HG02943 (cell line): ENCODE measurements around the gene PDXK.
A peak's percentile ranks its signal among the peaks of the same experiment; 100 is the strongest.

ENCODE experiments used
- ATAC-seq: cut with Tn5 transposase; IDR thresholded peaks from one replicate; pipeline ENCODE4 v1.9.1; 2021; ENCODE audit warnings: mild to moderate bottlenecking, low read depth, moderate library complexity; ENCODE audit not compliant: unreplicated experiment

The PDXK gene

DNA sequence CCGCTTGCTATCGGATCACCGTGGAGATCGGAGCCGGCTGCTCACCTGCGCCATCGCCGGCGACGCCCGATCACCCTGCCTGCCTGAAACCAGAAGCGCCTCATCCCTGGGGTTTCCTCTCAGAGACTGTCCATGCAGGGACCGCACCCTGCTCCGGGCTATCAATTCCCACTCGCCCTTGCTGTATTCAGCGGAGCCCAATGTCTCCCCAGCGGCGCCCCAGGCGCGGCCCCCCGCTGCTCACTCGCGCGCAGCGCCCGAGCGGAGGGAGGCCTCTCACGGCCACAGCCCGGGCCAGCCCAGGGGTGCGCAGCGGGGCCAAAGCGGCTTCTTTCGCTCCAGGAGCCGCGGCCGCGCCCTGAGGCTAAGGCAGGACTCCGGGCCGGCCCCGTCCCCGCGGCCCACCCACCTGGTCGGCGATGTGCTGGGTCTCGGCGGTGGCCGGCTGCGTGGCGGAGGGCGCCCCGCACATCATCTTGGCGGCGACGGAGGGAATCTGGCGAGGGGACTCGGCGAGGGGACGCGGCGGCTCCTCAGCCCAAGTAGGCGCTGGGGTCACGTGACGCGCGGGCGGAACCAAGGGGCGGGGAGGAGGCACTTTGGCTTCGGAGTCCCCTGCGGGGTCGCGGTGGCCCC lies 57.0 kb downstream of the PDXK start, which contains the start of gene CSTB:
Gene CSTB, minus strand, starts transcription at position 514 of the 636 bp plus-strand sequence. Its CDS starts 39 bp downstream, at position 475.
- peak; percentile 58 for ATAC-seq

DNA sequence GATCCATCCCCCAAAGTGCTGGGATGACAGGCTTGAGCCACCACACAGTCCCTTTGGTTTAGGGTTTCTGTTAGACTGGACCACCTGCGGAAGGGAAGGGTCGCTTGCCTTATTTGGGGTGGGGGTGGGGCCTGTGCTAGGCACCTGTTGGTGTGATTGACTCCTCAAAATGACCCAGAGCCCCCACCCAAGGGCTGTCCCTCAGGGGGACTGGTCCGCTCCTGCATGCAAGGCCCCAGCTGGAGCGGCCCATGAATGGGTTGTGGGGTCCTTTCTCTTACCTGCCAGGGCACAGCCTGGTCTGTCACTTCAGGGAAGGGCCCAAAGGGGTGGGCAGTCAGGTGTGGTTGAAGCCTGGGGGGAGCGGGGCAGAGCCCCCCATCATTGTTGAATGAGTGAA lies 59.0 kb downstream of the PDXK start:
- ATAC-seq, result no peak

DNA sequence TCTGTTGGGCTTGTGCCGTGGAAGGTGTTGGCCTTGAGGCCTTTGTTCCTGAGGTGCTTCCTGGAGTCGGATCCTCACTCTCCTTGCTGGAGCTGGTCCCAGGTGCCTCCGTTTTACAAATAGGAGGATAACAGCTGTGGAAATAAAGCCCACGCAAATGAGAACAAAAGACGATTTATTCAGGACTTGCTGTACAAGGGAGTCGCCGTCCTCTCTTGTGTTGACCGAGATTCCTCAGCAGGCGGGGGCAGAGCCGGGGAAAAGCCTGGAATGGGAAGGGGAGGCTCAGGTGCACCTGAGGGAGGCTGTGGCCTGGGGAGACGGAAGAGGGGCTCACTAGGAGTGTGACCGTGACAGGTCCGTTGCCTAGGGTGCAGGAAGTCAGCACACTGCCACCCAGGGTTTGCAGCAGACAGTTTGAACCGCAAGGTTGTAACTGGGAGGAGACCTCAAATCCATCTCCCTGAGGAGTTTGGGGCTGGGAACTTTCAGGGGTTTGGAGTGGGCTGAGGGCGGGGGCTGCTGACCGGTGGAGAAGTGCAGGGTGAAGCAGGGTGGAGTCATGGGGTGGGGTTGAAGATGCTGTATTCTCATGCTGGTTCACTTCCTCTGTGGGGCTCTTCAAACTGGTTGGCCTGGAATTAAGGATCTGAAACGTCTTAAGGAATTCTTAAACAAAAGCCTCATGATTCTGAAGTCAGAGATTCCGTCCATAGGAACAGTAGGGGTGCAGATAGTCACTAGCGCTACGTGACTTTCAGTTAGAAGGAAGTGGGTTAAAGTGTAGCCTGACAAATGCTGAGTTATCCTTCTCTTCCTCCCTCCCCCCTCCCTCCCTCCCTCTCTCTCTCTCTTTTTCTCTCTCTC lies 59.8 kb downstream of the PDXK start:
- no peak for ATAC-seq

DNA sequence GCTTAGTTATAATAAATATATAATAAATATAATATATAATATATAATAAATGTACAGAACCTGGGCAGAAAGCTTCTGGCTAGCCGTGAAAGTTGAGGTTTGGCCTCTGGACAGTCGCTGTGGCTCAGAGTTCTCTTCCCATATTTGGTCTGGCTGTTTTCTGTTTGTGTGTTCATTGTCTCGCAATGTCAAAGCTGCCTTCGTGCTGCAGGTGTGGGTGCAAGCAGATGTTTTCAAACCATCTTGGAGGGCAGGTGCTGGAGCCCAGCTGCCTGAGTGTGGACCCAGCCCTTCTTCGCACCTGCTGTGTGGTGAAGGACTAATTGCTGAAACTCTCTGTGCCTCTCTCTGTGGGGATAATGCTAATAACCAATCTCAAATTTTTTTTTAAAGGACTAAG lies 60.7 kb downstream of the PDXK start:
- no peak for ATAC-seq

DNA sequence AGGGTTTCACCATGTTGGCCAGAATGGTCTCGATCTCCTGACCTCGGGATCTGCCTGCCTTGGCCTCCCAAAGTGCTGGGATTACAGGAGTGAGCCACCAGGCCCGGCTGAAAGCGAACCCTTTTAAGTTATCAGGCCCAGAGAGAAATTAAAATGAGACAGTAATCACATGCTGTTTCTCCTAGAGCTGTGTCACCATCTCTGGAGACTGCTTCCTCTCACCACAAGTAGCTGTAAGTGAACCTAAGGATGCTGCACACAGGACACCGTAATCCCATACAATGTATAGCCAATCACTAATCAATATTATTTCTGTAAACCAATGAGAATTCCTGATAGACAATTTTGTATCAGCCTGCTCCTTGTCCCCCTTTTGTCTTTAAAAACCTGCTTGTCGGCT lies 62.9 kb downstream of the PDXK start:
- ATAC-seq, result no peak

DNA sequence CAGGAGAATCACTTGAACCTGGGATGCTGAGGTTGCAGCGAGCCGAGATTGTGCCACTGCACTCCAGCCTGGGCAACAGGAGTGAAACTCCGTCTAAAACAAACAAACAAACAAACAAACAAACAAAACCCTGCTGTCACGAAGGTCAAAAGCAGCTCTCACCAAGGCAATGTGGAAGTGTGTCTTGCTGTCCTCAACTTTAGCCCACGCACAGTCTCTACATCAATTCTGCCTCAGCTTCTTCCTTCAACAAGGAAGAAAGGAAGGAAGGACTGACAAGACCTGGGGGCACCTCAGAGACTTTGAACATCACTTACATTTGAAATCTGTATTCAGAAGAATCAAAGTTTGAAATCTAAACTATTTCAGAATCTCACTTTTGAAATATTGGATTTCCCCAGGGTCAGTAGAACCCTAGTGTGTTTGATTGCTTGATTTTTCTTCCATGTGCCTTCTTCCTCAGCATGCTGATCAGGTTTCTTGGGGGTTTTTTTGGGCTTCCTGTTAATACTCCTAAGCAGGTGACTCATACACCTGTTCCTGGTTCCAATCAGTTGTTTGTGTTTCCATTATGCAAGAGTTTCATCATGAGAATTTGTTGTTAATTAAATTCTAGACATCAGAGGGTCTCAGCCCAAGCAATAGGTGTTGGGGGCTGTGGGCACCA lies 63.6 kb downstream of the PDXK start:
- no peak for ATAC-seq

DNA sequence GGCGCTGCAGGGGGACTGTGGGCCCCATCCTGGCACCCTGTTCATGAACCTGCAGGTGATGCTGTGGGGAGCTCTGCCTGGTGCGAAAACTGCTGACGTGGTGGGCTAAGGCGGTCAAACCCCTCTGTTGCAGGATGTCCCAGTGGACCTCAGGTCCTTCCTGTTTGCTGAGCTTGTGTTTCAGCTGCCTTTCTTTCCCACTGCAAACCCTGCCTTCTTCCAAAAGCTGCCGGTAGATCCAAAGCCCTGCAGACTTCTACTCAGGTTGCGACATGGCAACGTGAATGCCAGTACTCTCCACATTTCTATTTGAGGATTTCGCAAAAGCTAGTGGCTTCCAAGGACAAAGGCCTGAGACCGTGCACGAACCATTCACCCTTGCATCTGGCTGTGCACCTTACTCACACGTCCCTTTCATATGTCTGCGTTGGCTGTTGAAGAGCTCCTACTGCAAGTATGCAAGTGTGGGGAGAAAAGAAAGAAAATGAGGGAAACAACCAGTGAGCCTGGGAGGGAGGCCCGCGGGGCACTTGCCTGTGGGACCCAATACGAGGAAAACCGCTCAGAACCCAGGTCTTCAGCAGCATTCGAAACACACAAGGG lies 64.3 kb downstream of the PDXK start:
- no peak for ATAC-seq

DNA sequence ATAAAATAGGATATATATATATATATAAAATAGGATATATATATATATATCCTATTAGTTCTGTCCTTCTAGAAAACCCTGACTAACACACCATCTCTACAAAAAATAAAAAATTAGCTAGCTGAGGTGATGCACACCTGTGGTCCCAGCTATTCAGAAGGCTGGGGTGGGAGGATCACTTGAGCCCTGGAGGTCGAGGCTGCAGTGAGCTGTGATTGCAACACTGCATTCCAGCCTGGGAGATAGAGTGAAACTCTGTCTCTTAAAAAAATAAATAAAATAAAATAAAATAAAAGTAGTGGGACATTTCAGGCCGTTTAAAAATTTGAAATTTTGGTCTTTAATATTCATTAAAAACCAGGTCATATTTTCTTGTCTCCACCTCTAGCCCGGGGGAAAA lies 66.2 kb downstream of the PDXK start:
- no peak for ATAC-seq

DNA sequence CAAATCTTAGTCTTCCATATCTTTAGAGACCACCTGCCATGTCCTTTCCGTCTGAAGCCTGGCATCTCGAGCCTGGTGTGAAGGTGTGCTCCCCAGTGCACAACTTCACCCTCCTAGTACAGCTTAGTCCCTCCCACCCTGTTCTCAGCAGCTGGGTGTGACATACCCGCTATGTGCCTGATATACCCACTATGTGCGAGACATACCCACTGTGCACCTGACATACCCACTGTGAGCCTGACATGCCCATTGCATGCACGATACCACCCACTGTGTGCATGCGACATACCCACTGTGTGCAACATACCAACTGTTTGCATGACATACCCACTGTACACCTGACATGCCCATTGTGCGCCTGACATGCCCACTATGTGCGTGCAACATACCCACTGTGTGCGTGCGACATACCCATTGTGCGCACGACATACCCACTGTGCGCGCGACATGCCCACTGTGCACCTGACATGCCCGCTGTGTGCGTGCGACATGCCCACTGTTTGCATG lies 67.4 kb downstream of the PDXK start:
- no peak for ATAC-seq

DNA sequence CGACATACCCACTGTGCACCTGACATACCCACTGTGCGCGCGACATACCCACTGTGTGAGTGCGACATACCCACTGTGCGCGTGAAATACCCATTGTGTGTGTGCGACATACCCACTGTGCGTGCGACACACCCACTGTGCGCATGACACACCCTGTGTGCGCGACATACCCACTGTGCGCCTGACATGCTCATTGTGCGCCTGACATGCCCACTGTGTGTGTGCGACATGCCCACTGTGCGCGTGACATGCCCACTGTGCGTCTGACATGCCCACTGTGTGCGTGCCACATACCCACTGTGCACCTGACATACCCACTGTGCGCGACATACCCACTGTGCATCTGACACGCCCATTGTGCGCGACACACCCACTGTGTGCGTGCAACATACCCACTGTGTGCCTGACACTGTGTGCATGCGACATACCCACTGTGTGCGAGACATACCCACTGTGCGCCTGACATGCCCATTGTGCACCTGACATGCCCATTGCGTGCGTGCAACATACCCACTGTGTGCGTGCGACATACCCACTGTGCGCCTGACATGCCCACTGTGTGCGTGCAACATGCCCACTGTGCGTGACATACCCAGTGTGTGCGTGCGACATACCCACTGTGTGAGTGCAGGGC lies 68.0 kb downstream of the PDXK start:
- ATAC-seq, result no peak

DNA sequence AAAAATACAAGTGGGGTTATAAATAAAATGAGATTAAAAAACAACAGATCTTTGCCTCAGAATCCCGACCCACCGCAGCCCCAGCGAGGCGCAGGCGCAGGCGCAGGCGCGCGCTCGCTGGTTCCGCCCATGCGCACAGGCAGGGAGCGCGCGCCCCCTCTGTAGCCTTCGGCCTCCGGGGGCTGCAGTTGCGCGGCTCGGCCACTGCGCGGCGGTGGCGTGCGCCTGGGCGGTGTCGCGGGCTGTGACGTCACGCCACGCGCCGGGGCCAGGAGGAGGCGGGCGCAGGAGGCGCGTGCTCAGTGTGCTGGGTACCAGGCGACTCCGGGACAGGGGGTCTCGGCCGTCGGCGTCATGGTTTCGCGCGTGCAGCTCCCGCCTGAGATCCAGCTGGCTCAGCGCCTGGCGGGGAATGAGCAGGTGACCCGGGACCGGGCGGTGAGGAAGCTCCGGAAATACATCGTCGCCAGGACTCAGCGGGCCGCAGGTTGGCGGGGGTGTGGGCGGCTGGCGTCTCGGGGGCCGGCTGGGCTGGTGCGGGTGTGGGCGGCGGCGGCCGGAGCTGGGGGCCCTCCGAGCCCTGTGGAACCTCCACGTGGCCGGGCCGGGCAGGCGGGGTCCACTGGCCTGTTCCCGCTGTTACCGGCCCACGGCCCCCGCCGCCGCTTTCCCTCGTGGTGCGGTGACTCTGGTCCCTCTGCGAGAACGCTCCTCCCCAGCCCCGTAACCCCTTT lies 70.5 kb downstream of the PDXK start, which contains the start of gene RRP1:
Gene RRP1, plus strand, starts transcription at position 302 of the 734 bp plus-strand sequence. Its CDS starts 53 bp downstream, at position 355.
- ATAC-seq, result peak; percentile 67

DNA sequence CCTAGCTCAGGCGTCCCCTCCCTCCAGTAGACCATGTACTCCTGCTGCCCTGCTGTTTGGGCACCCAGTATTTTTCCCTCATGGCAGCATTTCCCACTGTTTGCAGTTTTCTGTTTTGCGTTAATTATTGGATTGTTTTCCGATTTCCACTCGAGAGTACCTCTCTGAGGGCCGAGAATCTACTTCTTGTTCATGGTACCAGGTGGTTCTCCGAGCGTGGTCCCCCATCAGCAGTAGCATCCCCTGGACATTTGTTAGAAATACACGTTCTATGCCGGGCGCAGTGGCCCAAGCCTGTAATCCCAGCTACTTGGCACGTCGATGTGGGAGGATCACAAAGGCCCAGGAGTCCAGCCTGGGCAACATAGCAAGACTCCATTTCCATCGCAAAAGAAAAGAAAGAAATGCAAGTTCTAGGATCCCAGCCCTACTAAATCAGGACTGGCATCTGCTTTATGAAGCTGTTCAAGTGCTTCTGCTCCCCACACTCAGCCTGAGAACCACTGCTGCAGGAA lies 71.1 kb downstream of the PDXK start:
- no peak for ATAC-seq

DNA sequence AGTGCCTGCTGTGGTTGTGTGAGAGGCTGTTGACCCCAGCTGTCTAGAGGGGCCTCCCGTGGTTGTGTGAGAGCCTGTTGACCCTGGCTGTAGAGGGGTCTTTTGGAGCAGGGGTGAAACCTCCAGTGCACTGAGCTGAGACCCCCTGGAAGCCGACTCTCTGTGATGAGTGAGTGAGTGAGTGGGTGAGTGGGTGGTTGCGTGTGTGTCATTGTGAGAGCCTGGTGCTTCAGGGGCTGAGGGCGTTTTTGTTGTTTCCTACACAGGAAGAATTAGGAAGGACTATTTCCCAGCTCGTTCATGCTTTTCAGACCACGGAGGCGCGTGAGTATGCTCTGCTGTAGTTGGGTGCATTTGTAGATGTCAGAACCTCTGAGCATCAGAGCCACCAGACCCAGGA lies 73.5 kb downstream of the PDXK start:
- no peak for ATAC-seq

DNA sequence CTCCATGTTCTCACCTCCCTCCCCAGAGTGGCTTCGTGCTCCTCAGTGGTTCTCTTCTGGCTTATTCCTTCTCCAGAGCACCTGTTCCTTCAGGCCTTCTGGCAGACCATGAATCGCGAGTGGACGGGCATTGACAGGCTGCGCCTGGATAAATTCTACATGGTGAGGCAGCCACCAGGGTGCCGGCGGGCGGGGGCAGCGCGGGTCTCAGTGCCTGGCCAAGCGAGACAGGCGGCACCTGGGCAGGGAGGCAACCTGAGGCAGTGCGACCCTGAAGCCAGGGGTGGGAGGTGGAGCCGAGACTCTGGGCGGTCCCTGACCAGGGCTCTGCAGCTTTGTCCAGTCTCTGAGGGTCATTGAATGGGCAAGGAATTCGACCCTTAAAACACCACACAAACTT lies 74.3 kb downstream of the PDXK start:
- no peak for ATAC-seq

DNA sequence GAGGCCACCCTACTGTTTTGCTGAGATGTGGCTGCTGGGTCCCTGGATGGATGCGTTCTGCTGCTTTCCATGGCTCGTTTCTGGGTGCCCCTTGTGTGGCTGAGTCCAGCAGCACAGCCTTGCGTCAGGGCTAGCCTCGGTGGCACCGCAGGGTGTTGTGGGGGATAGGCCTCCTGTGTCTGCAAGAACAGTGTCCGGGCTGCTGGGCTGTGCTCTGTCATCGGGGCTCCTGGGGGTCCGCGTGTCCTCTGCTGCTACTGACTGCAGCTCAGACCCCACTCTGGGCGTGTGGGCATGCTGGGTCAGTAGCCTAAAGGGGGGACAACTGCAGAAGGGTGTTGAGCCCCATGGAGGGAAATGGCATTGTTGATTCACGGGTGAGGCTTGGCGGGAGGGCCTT lies 75.4 kb downstream of the PDXK start:
- no peak for ATAC-seq

DNA sequence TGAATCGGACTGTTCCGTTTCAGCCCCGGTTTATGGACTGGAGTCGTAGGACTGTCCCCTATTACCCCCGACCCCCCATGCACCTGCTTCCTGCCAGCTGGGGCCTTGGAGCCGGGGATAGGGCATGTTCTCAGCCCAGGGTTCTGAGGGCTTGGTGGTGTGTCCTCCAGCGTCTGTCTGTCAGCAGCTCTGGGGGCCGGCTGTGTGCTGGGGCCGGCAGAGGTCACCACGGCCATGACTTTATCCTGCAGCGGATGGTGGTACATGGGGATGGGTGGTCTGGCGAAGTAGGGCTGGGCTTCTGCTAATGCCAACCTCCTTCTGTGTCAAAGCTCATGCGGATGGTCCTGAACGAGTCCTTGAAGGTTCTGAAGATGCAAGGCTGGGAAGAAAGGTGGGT lies 75.9 kb downstream of the PDXK start:
- no peak for ATAC-seq

DNA sequence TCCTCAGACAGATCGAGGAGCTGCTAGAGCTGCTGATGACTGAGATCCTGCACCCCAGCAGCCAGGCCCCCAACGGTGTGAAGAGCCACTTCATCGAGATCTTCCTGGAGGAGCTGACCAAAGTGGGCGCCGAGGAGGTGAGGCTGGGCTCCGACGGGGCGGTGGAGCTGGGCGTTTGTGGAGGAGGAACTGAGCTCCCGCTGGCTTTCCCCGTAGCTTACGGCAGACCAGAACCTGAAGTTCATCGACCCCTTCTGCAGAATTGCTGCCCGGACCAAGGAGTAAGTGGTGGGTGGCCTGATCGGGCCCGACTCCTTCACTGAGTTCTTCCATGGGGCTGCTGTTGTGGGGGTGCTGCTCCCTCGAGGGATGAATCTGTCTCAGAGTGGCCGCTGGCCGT lies 78.5 kb downstream of the PDXK start:
- ATAC-seq, result no peak

DNA sequence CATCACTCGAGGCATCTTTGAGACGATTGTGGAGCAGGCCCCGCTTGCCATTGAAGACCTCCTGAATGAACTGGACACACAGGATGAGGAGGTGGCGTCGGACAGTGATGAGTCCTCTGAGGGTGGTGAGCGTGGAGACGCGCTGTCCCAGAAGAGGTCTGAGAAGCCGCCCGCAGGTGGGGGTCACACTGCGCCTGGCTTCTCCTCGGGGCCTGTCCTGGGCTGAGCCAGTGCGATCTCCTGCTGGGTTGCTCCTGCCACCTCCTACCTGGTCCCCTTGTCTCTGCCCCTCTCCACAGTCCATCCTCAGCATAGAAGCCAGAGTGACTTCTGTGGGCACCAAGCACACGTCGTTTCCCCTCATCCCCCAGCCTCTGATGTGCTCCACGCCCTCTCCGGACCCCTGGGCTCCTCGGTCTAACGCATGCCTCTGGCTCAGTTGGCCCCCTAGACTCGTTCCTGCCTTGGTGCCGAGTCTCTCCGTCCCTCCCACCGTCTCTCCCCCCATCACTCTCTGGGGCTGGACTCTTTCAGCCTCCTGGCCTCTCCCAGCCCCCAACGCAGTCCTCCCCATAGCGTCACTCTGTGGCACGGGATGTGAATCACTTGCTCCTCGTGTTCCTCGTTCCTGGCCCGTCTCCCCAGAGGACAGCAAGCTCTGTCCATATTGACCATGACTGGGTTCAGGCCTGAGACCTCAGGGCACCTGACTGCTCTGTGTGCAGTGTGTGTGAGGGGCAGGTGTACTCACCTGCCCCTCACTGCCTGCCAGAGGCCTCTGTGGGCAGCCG lies 79.2 kb downstream of the PDXK start:
- no peak for ATAC-seq
